Left ventricle myocardium inferior (tissue), 1 donor: Measurements from ENCODE around the gene PKN2. TPM values are rescaled to one million over a fixed set of nuclear protein-coding genes. Genes with fewer than 3 reads are reported as not detected.

Experiments
- DNase-seq: peaks from one replicate; pipeline ENCODE4 v3.0.0-alpha.2; 2020
- H3K27ac ChIP-seq: fragments of 200-600 bp; replicated peaks from 2 replicates; pipeline ENCODE4 v1.8.0; 2021
- H3K27me3 ChIP-seq: fragments of 200-600 bp; 2 replicates; pipeline ENCODE4 v1.8.0; 2021; ENCODE audit warnings: low read depth
- H3K36me3 ChIP-seq: fragments of 200-600 bp; 2 replicates; pipeline ENCODE4 v1.8.0; 2021
- H3K4me1 ChIP-seq: fragments of 200-600 bp; 2 replicates; pipeline ENCODE4 v1.8.0; 2021
- H3K4me3 ChIP-seq: fragments of 200-600 bp; 2 replicates; pipeline ENCODE4 v1.8.0; 2021; ENCODE audit warnings: mild to moderate bottlenecking, moderate library complexity
- H3K9me3 ChIP-seq: fragments of 200-600 bp; replicated peaks from 2 replicates; pipeline ENCODE4 v1.8.0; 2021
- CTCF ChIP-seq: fragments of 200-600 bp; IDR thresholded peaks from 2 replicates; pipeline ENCODE4 v1.8.0; 2021; ENCODE audit warnings: antibody characterized with exemption, mild to moderate bottlenecking, borderline replicate concordance
- intact Hi-C: fragments of 100-400 bp; cut with micrococcal nuclease; formaldehyde crosslinking; loops from one replicate; pipeline ENCODE4 v1.11.0; 2022
- total RNA-seq: library from RNA; stranded (reverse); fragmentation: NEBNext Ultra II Directional; extraction: Animal tissue kit (Norgen Biotek cat#: 25700); gene quantifications from one replicate; pipeline ENCODE4 v1.2.1, GENCODE V29; 2021
- donor health status: DM: no; HTN: yes; CAD: no; lungs with severe emphysema.

The PKN2 gene
- total RNA-seq, 1 donor from 2014 or later = 28.2 TPM

GRCh38 chr1:88774151-88774556 is 90.1 kb downstream of the PKN2 start:
- no peaks in the 10 kb centered on the region for H3K9me3 ChIP-seq
- peaks cover 56% of the 10 kb centered on the region for H3K36me3 ChIP-seq
- H3K27ac ChIP-seq = no peak overlapping the region
- intact Hi-C loops = no loop called here
- H3K27me3 ChIP-seq = no peaks in the 10 kb centered on the region
- no peak for TF ChIP-seq CTCF
- DNase-seq = no peak
- no peak overlapping the region for H3K4me3 ChIP-seq
- no peaks in the 10 kb centered on the region for H3K4me1 ChIP-seq

- TF ChIP-seq CTCF = no peak
- no peak overlapping the region for H3K27ac ChIP-seq
- no peaks in the 10 kb centered on the region for H3K4me1 ChIP-seq
- no peaks in the 10 kb centered on the region for H3K9me3 ChIP-seq
- no peak overlapping the region for H3K4me3 ChIP-seq
- no peaks in the 10 kb centered on the region for H3K27me3 ChIP-seq
- peaks cover 48% of the 10 kb centered on the region for H3K36me3 ChIP-seq
- no peak for DNase-seq
- intact Hi-C loops = no loop called here
Observed at GRCh38 chr1:88777604-88778149, 93.6 kb downstream of the PKN2 start.

- no peak for TF ChIP-seq CTCF
- Histone ChIP-seq H3K36me3 (peaks cover 33% of the 10 kb centered on the region), H3K4me1 (no peaks in the 10 kb centered on the region), H3K4me3 (no peak overlapping the region), H3K9me3 (no peaks in the 10 kb centered on the region), H3K27me3 (no peaks in the 10 kb centered on the region), H3K27ac (no peak overlapping the region)
- intact Hi-C loops = no loop called here
- no peak for DNase-seq
Observed at GRCh38 chr1:88779880-88780279, 95.8 kb downstream of the PKN2 start.

GRCh38 chr1:88780485-88780884 is 96.4 kb downstream of the PKN2 start:
- H3K4me1 ChIP-seq = no peaks in the 10 kb centered on the region
- TF ChIP-seq CTCF = no peak
- peaks cover 36% of the 10 kb centered on the region for H3K36me3 ChIP-seq
- no peak overlapping the region for H3K4me3 ChIP-seq
- no peak overlapping the region for H3K27ac ChIP-seq
- no peaks in the 10 kb centered on the region for H3K9me3 ChIP-seq
- H3K27me3 ChIP-seq = no peaks in the 10 kb centered on the region
- intact Hi-C loops = no loop called here
- DNase-seq = no peak

- Histone ChIP-seq H3K36me3 (peaks cover 47% of the 10 kb centered on the region), H3K4me3 (no peak overlapping the region), H3K27ac (no peak overlapping the region), H3K27me3 (no peaks in the 10 kb centered on the region), H3K4me1 (no peaks in the 10 kb centered on the region), H3K9me3 (no peaks in the 10 kb centered on the region)
- no peak for DNase-seq
- intact Hi-C loops = no loop called here
- no peak for TF ChIP-seq CTCF
Observed at GRCh38 chr1:88783145-88783544, 99.1 kb downstream of the PKN2 start.
